GM18499 (cell line): Measurements from ENCODE around the gene TLCD5.

ENCODE experiments used
- ATAC-seq: cut with Tn5 transposase; IDR thresholded peaks from one replicate; pipeline ENCODE4 v1.9.1; 2021; ENCODE audit warnings: moderate number of reproducible peaks; ENCODE audit not compliant: insufficient read depth, unreplicated experiment

The TLCD5 gene

DNA sequence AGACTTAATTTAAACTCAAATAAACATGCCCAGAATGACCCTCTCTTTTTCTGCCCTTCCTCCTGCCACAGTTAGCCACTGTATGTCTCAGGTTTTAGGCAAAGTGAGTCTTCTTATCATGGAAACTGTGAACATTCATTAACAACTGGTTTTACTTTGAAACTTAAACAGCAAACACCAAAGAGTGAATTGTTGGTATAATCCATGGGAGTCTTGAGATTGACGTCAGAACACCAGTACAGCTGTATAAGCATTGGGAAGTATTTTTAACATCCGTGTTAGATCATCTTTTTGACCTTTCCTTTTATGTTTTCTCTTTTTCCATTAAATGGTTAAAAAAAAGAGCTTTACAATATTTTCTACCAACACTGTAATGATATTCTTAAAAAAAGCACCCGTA is 50.0 kb downstream of the TLCD5 start:
- no peak for ATAC-seq

DNA sequence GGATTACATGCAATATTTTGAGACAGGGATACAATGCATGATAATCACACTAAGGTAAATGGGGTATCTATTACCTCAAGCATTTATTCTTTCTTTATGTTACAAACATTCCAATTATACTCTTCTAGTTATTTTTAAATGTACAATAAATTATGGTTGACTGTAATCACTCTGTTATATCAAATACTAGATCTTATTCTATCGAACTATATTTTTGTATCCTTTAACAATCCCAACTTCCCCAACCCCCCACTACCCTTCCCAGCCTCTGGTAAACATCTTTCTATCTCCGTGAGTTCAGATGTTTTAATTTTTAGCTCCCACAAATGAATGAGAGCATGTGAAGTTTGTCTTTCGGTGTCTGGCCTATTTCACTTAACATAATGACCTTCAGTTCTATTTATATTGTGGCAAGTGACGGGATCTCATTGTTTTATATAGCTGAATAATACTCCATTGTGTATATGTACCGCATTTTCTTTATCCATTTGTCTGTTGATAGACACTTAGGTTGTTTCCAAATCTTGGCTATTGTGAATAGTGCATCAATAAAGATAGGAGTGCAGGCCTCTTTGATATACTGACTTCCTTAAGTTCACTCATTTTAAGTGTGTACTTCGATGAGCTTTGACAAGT is 51.6 kb downstream of the TLCD5 start:
- no peak for ATAC-seq

DNA sequence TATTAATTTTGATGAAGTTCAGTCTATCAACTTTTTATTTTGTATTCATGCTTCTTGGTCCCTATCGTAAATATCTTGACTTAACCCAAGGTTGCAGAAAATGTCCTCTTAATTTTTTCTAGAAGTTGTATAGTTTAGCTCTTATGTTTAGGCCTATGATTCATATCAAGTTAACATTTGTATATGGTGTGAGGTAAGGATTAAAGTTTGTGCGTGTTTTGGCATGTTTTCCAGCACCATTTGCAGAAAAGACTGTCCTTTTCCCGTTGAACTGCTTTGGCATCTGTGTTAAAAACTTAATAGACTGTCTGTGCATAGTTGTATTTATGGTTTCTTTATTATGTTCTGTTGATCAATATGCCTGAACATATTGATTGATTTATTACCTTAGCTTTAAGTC is 53.4 kb downstream of the TLCD5 start:
- no peak for ATAC-seq

DNA sequence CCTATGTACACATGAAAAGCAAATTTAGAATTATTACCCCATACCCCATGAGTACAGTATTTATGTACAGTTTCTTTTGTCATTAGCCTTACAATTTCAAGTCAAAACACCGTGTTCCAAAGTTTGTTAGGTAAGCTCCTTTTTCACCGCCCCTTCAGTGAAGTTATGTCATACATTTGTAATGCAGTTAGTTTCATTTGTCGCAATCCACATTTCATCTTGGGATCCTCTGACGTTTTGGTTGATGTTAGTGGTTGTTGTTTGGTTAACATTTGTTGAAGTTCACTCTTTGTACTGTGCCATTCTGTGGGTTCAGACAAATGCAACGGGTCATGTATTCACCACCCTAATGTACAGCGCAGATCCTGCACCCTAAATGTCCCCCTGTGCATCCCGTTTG is 56.3 kb downstream of the TLCD5 start:
- ATAC-seq, result no peak
